ENCODE measurements around the gene OR4D6.

DNA sequence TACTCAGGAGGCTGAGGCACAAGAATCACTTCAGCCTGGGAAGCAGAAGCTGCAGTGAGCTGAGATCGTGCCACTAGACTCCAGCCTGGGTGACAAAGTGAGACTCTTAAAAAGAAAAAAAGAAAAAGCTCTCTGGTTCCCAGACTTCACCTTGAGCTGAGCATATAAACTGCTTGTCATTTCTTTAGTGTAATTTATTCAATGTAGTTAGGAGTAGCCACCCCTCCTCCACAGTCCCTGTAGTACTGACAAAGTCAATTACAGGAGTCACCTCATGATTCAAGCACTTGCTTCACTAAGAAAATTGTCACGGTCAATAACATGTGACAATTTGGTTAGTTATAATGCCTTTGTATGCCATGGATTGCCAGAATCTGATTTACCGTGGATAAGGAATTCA, 23.6 kb downstream of the OR4D6 start:
- no peak for TF ChIP-seq POLR2A (IDR thresholded peaks at IDR 0.05)
- TF ChIP-seq, protein P1, sequence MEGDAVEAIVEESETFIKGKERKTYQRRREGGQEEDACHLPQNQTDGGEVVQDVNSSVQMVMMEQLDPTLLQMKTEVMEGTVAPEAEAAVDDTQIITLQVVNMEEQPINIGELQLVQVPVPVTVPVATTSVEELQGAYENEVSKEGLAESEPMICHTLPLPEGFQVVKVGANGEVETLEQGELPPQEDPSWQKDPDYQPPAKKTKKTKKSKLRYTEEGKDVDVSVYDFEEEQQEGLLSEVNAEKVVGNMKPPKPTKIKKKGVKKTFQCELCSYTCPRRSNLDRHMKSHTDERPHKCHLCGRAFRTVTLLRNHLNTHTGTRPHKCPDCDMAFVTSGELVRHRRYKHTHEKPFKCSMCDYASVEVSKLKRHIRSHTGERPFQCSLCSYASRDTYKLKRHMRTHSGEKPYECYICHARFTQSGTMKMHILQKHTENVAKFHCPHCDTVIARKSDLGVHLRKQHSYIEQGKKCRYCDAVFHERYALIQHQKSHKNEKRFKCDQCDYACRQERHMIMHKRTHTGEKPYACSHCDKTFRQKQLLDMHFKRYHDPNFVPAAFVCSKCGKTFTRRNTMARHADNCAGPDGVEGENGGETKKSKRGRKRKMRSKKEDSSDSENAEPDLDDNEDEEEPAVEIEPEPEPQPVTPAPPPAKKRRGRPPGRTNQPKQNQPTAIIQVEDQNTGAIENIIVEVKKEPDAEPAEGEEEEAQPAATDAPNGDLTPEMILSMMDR (IDR thresholded peaks at IDR 0.05), result no peak

Data from tibial nerve (tissue), 3 donors.